ENCODE data around the gene NAV1. TPM values are rescaled to one million over a fixed set of nuclear protein-coding genes. Genes with fewer than 3 reads are reported as not detected.

Gene NAV1
- total and polyA plus RNA-seq, 2 of the 8 experiments (the other 6 are each of a cell fraction or from before 2014, with no cell fraction given) = 9.9 to 42.7 TPM

DNA sequence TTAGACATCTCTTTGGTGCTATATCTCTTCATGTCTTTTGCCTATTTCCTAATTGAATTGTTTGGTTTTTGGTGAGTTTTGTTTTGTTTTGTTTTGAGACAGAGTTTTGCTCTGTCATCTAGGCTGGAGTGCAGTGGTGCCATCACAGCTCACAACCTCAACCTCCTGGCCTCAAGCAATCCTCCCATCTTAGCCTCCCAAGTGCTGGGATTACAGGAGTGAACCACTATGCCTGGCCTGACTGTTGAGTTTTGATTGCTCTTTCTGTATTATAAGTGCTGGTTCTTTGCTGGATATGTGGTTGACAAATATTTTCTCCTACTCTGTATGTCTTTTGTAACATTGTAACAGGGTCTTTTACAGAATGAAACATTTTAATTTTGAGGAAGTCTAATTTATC is 38.0 kb downstream of the NAV1 start (continued):
- TF ChIP-seq, protein P1, sequence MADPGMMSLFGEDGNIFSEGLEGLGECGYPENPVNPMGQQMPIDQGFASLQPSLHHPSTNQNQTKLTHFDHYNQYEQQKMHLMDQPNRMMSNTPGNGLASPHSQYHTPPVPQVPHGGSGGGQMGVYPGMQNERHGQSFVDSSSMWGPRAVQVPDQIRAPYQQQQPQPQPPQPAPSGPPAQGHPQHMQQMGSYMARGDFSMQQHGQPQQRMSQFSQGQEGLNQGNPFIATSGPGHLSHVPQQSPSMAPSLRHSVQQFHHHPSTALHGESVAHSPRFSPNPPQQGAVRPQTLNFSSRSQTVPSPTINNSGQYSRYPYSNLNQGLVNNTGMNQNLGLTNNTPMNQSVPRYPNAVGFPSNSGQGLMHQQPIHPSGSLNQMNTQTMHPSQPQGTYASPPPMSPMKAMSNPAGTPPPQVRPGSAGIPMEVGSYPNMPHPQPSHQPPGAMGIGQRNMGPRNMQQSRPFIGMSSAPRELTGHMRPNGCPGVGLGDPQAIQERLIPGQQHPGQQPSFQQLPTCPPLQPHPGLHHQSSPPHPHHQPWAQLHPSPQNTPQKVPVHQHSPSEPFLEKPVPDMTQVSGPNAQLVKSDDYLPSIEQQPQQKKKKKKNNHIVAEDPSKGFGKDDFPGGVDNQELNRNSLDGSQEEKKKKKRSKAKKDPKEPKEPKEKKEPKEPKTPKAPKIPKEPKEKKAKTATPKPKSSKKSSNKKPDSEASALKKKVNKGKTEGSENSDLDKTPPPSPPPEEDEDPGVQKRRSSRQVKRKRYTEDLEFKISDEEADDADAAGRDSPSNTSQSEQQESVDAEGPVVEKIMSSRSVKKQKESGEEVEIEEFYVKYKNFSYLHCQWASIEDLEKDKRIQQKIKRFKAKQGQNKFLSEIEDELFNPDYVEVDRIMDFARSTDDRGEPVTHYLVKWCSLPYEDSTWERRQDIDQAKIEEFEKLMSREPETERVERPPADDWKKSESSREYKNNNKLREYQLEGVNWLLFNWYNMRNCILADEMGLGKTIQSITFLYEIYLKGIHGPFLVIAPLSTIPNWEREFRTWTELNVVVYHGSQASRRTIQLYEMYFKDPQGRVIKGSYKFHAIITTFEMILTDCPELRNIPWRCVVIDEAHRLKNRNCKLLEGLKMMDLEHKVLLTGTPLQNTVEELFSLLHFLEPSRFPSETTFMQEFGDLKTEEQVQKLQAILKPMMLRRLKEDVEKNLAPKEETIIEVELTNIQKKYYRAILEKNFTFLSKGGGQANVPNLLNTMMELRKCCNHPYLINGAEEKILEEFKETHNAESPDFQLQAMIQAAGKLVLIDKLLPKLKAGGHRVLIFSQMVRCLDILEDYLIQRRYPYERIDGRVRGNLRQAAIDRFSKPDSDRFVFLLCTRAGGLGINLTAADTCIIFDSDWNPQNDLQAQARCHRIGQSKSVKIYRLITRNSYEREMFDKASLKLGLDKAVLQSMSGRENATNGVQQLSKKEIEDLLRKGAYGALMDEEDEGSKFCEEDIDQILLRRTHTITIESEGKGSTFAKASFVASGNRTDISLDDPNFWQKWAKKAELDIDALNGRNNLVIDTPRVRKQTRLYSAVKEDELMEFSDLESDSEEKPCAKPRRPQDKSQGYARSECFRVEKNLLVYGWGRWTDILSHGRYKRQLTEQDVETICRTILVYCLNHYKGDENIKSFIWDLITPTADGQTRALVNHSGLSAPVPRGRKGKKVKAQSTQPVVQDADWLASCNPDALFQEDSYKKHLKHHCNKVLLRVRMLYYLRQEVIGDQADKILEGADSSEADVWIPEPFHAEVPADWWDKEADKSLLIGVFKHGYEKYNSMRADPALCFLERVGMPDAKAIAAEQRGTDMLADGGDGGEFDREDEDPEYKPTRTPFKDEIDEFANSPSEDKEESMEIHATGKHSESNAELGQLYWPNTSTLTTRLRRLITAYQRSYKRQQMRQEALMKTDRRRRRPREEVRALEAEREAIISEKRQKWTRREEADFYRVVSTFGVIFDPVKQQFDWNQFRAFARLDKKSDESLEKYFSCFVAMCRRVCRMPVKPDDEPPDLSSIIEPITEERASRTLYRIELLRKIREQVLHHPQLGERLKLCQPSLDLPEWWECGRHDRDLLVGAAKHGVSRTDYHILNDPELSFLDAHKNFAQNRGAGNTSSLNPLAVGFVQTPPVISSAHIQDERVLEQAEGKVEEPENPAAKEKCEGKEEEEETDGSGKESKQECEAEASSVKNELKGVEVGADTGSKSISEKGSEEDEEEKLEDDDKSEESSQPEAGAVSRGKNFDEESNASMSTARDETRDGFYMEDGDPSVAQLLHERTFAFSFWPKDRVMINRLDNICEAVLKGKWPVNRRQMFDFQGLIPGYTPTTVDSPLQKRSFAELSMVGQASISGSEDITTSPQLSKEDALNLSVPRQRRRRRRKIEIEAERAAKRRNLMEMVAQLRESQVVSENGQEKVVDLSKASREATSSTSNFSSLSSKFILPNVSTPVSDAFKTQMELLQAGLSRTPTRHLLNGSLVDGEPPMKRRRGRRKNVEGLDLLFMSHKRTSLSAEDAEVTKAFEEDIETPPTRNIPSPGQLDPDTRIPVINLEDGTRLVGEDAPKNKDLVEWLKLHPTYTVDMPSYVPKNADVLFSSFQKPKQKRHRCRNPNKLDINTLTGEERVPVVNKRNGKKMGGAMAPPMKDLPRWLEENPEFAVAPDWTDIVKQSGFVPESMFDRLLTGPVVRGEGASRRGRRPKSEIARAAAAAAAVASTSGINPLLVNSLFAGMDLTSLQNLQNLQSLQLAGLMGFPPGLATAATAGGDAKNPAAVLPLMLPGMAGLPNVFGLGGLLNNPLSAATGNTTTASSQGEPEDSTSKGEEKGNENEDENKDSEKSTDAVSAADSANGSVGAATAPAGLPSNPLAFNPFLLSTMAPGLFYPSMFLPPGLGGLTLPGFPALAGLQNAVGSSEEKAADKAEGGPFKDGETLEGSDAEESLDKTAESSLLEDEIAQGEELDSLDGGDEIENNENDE (IDR thresholded peaks at IDR 0.05; ENCODE audit: insufficient replicate concordance, low read length) = no peak
- TF ChIP-seq RXRA (IDR thresholded peaks at IDR 0.05; ENCODE audit: insufficient read depth, low read depth, low read length) = no peak
- no peak for TF ChIP-seq TCF12 (IDR thresholded peaks at IDR 0.05; ENCODE audit: low read depth, low read length)
- no peak for TF ChIP-seq FOSL1 (IDR thresholded peaks at IDR 0.05; ENCODE audit: insufficient read depth, low read depth, low read length)
- TF ChIP-seq TAF1 (IDR thresholded peaks at IDR 0.05; ENCODE audit: low read depth, low read length) = no peak
- TF ChIP-seq POLR2AphosphoS5 (IDR thresholded peaks at IDR 0.05; ENCODE audit: low read depth, low read length) = no peak
- no peak for TF ChIP-seq SIX5 (IDR thresholded peaks at IDR 0.05; ENCODE audit: low read depth, low read length)

Data from H1 (cell line).